ENCODE measurements around the gene PPM1K. TPM values are rescaled to one million over a fixed set of nuclear protein-coding genes. Genes with fewer than 3 reads are reported as not detected.
"Not testable (repeated sequence)": the region's sequence is repeated elsewhere in the genome, so short reads cannot be mapped to it uniquely, and the experiment has no call there.

The PPM1K gene
- total RNA-seq, 1 donor from 2014 or later, result 12.0 TPM

DNA sequence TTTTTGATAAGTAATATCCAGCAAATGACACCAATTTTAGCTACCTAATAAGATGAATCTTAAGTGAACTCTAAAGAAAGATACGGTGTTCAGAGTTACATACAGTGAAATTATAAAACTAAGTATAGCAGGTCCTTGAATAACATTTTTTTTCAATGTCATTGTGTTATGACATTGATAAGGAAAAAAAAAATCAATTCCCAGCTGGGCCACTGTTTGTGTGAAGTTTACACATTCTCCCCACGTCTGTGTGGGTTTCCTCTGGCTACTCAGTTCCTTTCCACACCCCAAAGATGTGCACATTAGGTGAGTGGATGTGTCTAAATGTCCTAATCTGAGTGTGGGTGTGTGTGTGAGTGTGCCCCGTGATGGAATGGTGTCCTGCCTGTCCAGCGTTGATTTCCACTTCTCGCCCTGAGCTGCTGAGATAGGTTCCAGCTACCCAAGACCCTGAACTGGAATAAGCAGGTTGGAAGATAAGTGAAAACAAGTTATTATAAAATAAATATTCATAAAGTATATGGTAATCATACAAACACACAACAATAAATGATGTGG lies 31.2 kb upstream of the PPM1K start:
- H3K4me3 ChIP-seq (ENCODE audit: low read depth, low read length), result no peak overlapping the region
- TF ChIP-seq, protein P1, sequence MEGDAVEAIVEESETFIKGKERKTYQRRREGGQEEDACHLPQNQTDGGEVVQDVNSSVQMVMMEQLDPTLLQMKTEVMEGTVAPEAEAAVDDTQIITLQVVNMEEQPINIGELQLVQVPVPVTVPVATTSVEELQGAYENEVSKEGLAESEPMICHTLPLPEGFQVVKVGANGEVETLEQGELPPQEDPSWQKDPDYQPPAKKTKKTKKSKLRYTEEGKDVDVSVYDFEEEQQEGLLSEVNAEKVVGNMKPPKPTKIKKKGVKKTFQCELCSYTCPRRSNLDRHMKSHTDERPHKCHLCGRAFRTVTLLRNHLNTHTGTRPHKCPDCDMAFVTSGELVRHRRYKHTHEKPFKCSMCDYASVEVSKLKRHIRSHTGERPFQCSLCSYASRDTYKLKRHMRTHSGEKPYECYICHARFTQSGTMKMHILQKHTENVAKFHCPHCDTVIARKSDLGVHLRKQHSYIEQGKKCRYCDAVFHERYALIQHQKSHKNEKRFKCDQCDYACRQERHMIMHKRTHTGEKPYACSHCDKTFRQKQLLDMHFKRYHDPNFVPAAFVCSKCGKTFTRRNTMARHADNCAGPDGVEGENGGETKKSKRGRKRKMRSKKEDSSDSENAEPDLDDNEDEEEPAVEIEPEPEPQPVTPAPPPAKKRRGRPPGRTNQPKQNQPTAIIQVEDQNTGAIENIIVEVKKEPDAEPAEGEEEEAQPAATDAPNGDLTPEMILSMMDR (conservative IDR thresholded peaks at IDR 0.05; ENCODE audit: low read depth, low read length), result no peak
- no peak for DNase-seq (ENCODE audit: low read depth)

DNA sequence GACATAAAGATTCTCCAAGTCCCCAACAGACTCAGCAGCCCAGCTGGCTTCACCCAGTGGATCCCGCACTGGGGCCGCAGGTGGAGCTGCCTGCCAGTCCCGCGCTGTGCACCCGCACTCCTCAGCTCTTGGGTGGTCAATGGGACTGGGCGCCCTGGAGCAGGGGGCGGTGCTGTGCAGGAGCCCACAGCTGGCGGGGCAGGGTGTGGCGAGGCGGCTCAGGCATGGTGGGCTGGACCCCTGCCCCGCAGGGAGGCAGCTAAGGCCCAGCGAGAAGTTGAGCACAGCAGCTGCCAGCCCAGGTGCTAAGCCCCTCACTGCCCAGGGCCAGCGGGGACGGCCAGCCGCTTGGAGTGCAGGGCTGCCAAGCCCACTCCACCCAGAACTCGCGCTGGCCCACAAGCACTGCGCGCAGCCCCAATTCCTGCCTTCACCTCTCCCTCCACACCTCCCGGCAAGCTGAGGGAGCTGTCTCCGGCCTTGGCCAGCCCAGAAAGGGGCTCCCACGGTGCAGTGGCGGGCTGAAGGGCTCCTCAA lies 28.8 kb upstream of the PPM1K start:
- not testable (repeated sequence) for DNase-seq (ENCODE audit: low read depth); H3K4me3 ChIP-seq (ENCODE audit: low read depth, low read length)

DNA sequence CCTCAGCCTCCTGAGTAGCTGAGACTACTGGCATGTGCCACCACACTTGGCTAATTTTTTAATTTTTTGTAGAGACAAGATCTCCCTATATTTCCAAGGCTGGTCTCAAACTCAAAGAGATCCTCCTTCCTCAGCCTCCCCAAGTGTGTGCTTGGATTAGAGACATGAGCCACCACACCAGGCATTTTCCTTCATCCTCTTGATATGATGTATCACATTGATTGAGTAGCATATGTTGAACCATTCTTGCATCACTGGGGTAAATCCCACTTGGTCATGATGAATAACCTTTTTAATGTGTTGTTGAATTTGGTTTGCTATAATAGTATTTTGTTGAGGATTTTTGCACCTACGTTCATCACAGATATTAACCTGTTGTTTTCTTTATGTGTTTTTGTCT lies 24.2 kb upstream of the PPM1K start:
- H3K4me3 ChIP-seq (ENCODE audit: low read depth, low read length), result no peak overlapping the region
- TF ChIP-seq, protein P1 (conservative IDR thresholded peaks at IDR 0.05; ENCODE audit: low read depth, low read length), result no peak
- DNase-seq (ENCODE audit: low read depth), result no peak

DNA sequence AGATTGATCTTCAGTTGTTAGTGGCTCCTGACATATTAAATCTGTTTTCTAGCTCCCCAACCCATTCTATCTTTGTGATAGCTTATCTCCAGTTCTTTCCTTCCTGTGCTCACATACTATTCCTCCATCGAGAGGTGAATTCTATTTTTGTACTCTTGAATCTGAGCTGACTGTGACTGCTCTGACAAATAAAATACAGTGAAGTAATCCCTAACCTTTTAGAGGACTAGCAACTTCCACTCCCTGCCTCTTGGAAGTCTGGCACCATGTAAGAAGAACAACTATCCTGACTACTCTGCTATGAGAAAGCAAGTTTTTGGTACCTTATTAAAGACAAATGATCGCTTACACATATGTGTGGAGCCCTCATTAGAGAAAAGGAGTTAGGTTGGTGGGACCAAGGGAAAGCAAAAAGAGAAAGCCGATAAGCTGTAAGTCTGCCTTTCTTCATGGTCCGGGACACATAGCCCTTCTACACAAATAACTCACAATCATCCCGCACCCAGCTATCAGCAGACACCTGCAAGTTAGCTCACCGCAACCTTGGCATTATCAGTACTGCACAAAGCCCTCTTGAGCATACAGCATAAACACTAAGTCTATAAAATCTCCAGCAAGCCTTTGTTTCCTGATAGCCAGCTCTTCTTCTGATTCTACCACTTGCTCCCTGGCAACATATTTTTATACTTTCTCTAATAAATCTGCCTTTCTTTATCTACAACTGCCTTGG lies 13.5 kb upstream of the PPM1K start:
- TF ChIP-seq, protein P1 (conservative IDR thresholded peaks at IDR 0.05; ENCODE audit: low read depth, low read length), result no peak
- H3K4me3 ChIP-seq (ENCODE audit: low read depth, low read length), result no peak overlapping the region
- no peak for DNase-seq (ENCODE audit: low read depth)

DNA sequence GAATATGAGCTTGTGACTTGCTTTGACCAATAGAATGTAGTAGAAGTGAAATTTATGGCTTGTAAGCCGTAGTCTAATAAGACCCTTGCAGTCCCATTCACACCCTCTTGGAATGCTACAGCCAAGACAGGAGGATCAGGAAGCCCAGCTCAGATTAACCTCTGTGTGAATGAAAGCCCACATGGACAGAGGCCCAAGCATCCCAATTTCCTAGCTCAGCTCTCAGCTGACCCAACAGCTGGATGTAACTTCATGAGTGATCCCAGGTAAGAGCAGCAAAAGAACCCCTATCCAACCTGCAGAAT lies 12.8 kb upstream of the PPM1K start:
- no peak for DNase-seq (ENCODE audit: low read depth)
- no peak overlapping the region for H3K4me3 ChIP-seq (ENCODE audit: low read depth, low read length)
- TF ChIP-seq, protein P1 (conservative IDR thresholded peaks at IDR 0.05; ENCODE audit: low read depth, low read length), result no peak

DNA sequence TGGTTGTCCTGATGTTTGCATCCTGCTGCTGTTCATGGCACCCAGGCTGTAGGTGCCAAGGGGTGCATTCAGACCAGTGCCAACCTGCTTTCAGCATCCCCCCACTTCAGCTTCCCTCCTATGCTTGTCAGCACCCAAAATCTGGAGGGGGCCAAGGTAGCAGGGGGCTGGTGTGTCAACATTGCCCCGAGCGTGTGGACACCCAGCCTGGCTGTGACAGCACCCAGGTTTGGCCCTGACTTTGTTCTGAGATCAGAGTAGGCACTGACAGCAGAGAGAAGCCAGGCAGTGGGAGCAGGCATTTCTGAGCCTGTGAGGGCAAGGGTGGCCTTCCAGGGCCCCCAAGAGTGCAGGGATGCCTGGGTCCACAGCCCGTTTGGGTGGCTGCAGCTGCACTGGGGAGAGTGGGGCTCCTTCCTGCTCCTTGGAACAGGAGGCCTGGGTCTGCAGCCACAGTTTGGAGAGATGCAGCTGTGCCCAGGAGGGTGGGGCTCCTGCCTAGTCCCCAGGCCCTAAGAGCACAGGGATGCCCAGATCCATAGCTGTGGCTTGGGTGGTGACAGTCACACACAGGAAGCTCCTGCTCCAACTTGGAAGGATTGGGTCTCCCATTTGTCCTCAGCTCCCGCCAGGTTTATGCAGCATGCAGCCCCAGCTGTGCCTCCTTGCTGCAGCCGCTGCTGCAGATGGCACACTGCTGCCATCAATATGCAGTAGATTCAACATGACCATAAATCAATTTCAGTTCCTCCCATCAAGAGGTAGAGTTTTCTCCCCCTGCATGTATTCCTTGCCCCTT lies 12.3 kb upstream of the PPM1K start:
- H3K4me3 ChIP-seq (ENCODE audit: low read depth, low read length), result no peak overlapping the region
- TF ChIP-seq, protein P1 (conservative IDR thresholded peaks at IDR 0.05; ENCODE audit: low read depth, low read length), result no peak

DNA sequence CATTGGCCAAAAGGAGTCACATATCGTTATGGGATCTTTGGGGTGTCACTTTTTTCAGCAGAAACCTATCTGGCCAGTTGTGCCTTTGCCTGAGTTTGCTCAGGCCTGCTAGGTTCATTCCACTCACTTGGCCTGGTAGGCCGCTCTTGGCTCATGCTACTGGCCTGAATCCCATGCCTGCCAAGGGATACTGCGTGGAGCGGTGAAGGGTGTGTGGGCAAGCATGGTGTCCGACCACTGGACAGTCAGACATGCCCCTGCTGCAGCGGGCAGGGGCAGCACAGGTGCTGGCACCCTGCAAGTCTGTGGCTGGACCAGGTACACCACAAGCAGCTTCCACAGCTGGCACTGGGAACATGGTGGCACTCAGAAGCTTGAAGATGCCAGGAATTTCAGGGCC lies 11.3 kb upstream of the PPM1K start:
- no peak overlapping the region for H3K4me3 ChIP-seq (ENCODE audit: low read depth, low read length)
- TF ChIP-seq, protein P1 (conservative IDR thresholded peaks at IDR 0.05; ENCODE audit: low read depth, low read length), result no peak
- DNase-seq (ENCODE audit: low read depth), result no peak

More for the DNA sequence above, 12.3 kb upstream of the PPM1K start:
- no peak for DNase-seq (ENCODE audit: low read depth)

All from epithelial cell of proximal tubule (primary cell).